Measurements from ENCODE around the gene RBBP9. TPM values are rescaled to one million over a fixed set of nuclear protein-coding genes. Genes with fewer than 3 reads are reported as not detected.

RBBP9 gene
- total RNA-seq, 1 donor from 2014 or later: 6.8 TPM

GRCh38 chr20:18466894-18467730 lies 29.9 kb downstream of the RBBP9 start, which contains the start of the genes DZANK1 and POLR3F:
Gene DZANK1, minus strand, starts transcription at chr20:18467030. Its CDS starts 1,672 bp downstream, at chr20:18465358.
Gene POLR3F, plus strand, starts transcription at chr20:18467390. Its CDS starts 117 bp downstream, at chr20:18467507.
- intact Hi-C loops (cut with DNase I): loop anchor here (1.0 to 5.0 kb wide), 7 partner anchors 40 to 498 kb away; partner anchors contain the start of genes KAT14, MGME1, PET117 and SEC23B
- peaks cover 0 to 7% of the 10 kb centered on the region in 2 donors for H3K4me1 ChIP-seq
- TF ChIP-seq CTCF (IDR thresholded peaks at IDR 0.05): no peak
- H3K4me3 ChIP-seq: peak within 1 kb of the TSS; percentile 67 to 89
- H3K9me3 ChIP-seq: no peaks in the 10 kb centered on the region
- H3K36me3 ChIP-seq: peaks cover 0 to 13% of the 10 kb centered on the region in 2 donors
- DNase-seq (ENCODE audit: low spot score in 2 of 2): peak; percentile 83 to 97
- no peaks in the 10 kb centered on the region for H3K27me3 ChIP-seq
- peak within 1 kb of the TSS; percentile 81 to 90 for H3K27ac ChIP-seq

GRCh38 chr20:18466574-18466893 lies 30.5 kb downstream of the RBBP9 start:
- peak overlapping the region in 1 of 2 donors; percentile 90 for H3K27ac ChIP-seq
- intact Hi-C loops (cut with DNase I): loop anchor here (1.0 to 5.0 kb wide), 5 partner anchors 101 to 498 kb away; partner anchors contain the start of genes KAT14, MGME1, PET117 and SMIM26
- peak overlapping the region; percentile 67 to 89 for H3K4me3 ChIP-seq
- H3K36me3 ChIP-seq: peaks cover 0 to 13% of the 10 kb centered on the region in 2 donors
- no peaks in the 10 kb centered on the region for H3K27me3 ChIP-seq
- H3K9me3 ChIP-seq: no peaks in the 10 kb centered on the region
- TF ChIP-seq CTCF (IDR thresholded peaks at IDR 0.05): no peak
- DNase-seq (ENCODE audit: low spot score in 2 of 2): no peak
- H3K4me1 ChIP-seq: peaks cover 0 to 7% of the 10 kb centered on the region in 2 donors

- Histone ChIP-seq H3K36me3 (peaks cover 0 to 8% of the 10 kb centered on the region in 2 donors), H3K4me3 (peak overlapping the region in 1 of 2 donors; percentile 89), H3K9me3 (no peaks in the 10 kb centered on the region), H3K4me1 (peaks cover 0 to 7% of the 10 kb centered on the region in 2 donors), H3K27me3 (no peaks in the 10 kb centered on the region), H3K27ac (no peak overlapping the region)
- TF ChIP-seq CTCF (IDR thresholded peaks at IDR 0.05): no peak
- no peak for DNase-seq (ENCODE audit: low spot score in 2 of 2)
- intact Hi-C loops (cut with DNase I): loop anchor here (1.0 to 5.0 kb wide), 5 partner anchors 102 to 497 kb away; partner anchors contain the start of genes KAT14, MGME1, PET117 and SMIM26
These were observed 31.4 kb downstream of the RBBP9 start for GRCh38 chr20:18465536-18466200.

GRCh38 chr20:18456600-18456999 lies 40.4 kb downstream of the RBBP9 start:
- H3K27me3 ChIP-seq: no peaks in the 10 kb centered on the region
- no peak overlapping the region for H3K4me3 ChIP-seq
- intact Hi-C loops (cut with DNase I): no loop called here

More at GRCh38 chr20:18456600-18456999, 40.4 kb downstream of the RBBP9 start:
- H3K9me3 ChIP-seq: no peaks in the 10 kb centered on the region
- H3K27ac ChIP-seq: no peak overlapping the region
- no peaks in the 10 kb centered on the region for H3K36me3 ChIP-seq
- no peaks in the 10 kb centered on the region for H3K4me1 ChIP-seq
- no peak for DNase-seq (ENCODE audit: low spot score in 2 of 2)
- TF ChIP-seq CTCF (IDR thresholded peaks at IDR 0.05): no peak
